CD14-positive monocyte (primary cell): ENCODE results near the gene ATXN1. TPM values are rescaled to one million over a fixed set of nuclear protein-coding genes. Genes with fewer than 3 reads are reported as not detected.

Source experiments
- DNase-seq, 3 donors: peaks; one replicate each; pipeline ENCODE4 v3.0.0-alpha.2; 2011 to 2022
- H2AFZ ChIP-seq: 2 replicates; pipeline ENCODE4 v1.6.0; 2012; ENCODE audit warnings: mild to moderate bottlenecking, low read depth, low read length, inconsistent platforms; ENCODE audit not compliant: insufficient read depth, poor library complexity, severe bottlenecking
- H3K27ac ChIP-seq, 2 donors: 1 replicate in 1 of 2; 2 replicates in 1 of 2; pipeline ENCODE4 v1.5.1; 2012 to 2013; ENCODE audit warnings: low read length in 2 of 2, control low read depth in 1 of 2, inconsistent platforms in 1 of 2, low read depth in 1 of 2, mild to moderate bottlenecking in 1 of 2
- H3K27me3 ChIP-seq, 2 donors: one replicate each; pipeline versions ENCODE4 v1.6.0 to v1.6.1; 2011 to 2013; ENCODE audit warnings: low read length in 2 of 2; ENCODE audit not compliant: control insufficient read depth in 2 of 2, insufficient read depth in 2 of 2
- H3K36me3 ChIP-seq, 2 donors: replicated peaks in 1 of 2; 1 replicate in 1 of 2; 2 replicates in 1 of 2; pipeline versions ENCODE4 v1.5.1 to v1.6.1; 2012 to 2013; ENCODE audit warnings: low read length in 2 of 2, control low read depth in 1 of 2, inconsistent platforms in 1 of 2, mild to moderate bottlenecking in 1 of 2; ENCODE audit not compliant: insufficient read depth in 2 of 2, control insufficient read depth in 1 of 2
- H3K4me1 ChIP-seq, 2 donors: 1 replicate in 1 of 2; 2 replicates in 1 of 2; pipeline versions ENCODE4 v1.5.1 to v1.6.1; 2012 to 2013; ENCODE audit warnings: low read length in 2 of 2, control low read depth in 1 of 2, inconsistent platforms in 1 of 2, mild to moderate bottlenecking in 1 of 2, moderate library complexity in 1 of 2; ENCODE audit not compliant: insufficient read depth in 2 of 2, control insufficient read depth in 1 of 2
- H3K4me2 ChIP-seq: replicated peaks from 2 replicates; pipeline ENCODE3; 2012; ENCODE audit warnings: low read length, moderate library complexity, mild to moderate bottlenecking; ENCODE audit not compliant: poor library complexity, severe bottlenecking; ENCODE audit errors: extremely low read depth
- H3K4me3 ChIP-seq, 3 experiments: fragments of 200-600 bp in 1 of 3; sonication (generic) in 1 of 3; replicated peaks in 1 of 3; 1 replicate in 2 of 3; 2 replicates in 1 of 3; pipeline ENCODE4 v1.5.1; 2011 to 2013; ENCODE audit warnings: low read length in 3 of 3, mild to moderate bottlenecking in 3 of 3, control low read depth in 2 of 3, low read depth in 2 of 3, inconsistent platforms in 1 of 3, moderate library complexity in 1 of 3
- H3K79me2 ChIP-seq: 2 replicates; pipeline ENCODE4 v1.6.0; 2012; ENCODE audit warnings: mild to moderate bottlenecking, control low read depth, inconsistent platforms, low read length, moderate library complexity; ENCODE audit not compliant: insufficient read depth
- H3K9ac ChIP-seq: 2 replicates; pipeline ENCODE4 v1.6.0; 2017; ENCODE audit warnings: low read length, mild to moderate bottlenecking; ENCODE audit not compliant: insufficient read depth, poor library complexity, severe bottlenecking
- H3K9me3 ChIP-seq, 2 donors: replicated peaks in 1 of 2; 1 replicate in 1 of 2; 2 replicates in 1 of 2; pipeline versions ENCODE4 v1.5.1 to v1.6.1; 2012 to 2013; ENCODE audit warnings: low read length in 2 of 2, control low read depth in 1 of 2; ENCODE audit not compliant: control insufficient read depth in 1 of 2, insufficient read depth in 1 of 2
- H4K20me1 ChIP-seq: 2 replicates; pipeline ENCODE4 v1.6.0; 2012; ENCODE audit warnings: mild to moderate bottlenecking, low read length, control low read depth, moderate library complexity; ENCODE audit not compliant: insufficient read depth
- H3K27ac Mint-ChIP-seq, 7 donors: one replicate each; pipeline ENCODE4 v1.8.0; 2020; ENCODE audit warnings: mild to moderate bottlenecking in 7 of 7, mixed read lengths in 7 of 7, moderate library complexity in 6 of 7, inconsistent platforms in 2 of 7
- H3K27me3 Mint-ChIP-seq, 3 donors: one replicate each; pipeline ENCODE4 v1.8.0; 2021 to 2022; ENCODE audit warnings: low read depth in 3 of 3, mild to moderate bottlenecking in 3 of 3, mixed read lengths in 3 of 3, moderate library complexity in 3 of 3, inconsistent platforms in 1 of 3
- H3K36me3 Mint-ChIP-seq, 2 donors: one replicate each; pipeline ENCODE4 v1.8.0; 2020; ENCODE audit warnings: mixed read lengths in 2 of 2, inconsistent platforms in 1 of 2, mild to moderate bottlenecking in 1 of 2
- H3K4me1 Mint-ChIP-seq: one replicate; pipeline ENCODE4 v1.8.0; 2020; ENCODE audit warnings: mild to moderate bottlenecking, mixed read lengths
- H3K4me3 Mint-ChIP-seq, 2 donors: one replicate each; pipeline ENCODE4 v1.8.0; 2020; ENCODE audit warnings: mild to moderate bottlenecking in 2 of 2, mixed read lengths in 2 of 2, moderate library complexity in 1 of 2
- H3K9me3 Mint-ChIP-seq, 7 donors: one replicate each; pipeline ENCODE4 v1.8.0; 2020 to 2022; ENCODE audit warnings: mixed read lengths in 7 of 7, mild to moderate bottlenecking in 6 of 7, moderate library complexity in 6 of 7, inconsistent platforms in 2 of 7
- WGBS: methylation state at CpG from one replicate; pipeline ENCODE4 v1.1.5; 2013; ENCODE audit warnings: missing lambda C conversion rate; ENCODE audit not compliant: insufficient coverage; 5-methylcytosine and 5-hydroxymethylcytosine counted together
- intact Hi-C, 2 donors: fragments of 100-400 bp; cut with micrococcal nuclease; formaldehyde crosslinking; loops; one replicate each; pipeline versions ENCODE4 v1.15.0 to v1.15.1; 2023
- polyA plus RNA-seq, 3 donors: library from polyadenylated mRNA; depleted of rRNA in 1 of 3; unstranded in 2 of 3; stranded (reverse) in 1 of 3; fragments of 300-500 nt in 2 of 3; fragments of >200 nt in 1 of 3; fragmentation: Illumina TruSeq in 2 of 3; gene quantifications; 1 replicate in 2 of 3; 2 replicates in 1 of 3; pipeline ENCODE4 v1.2.3, GENCODE V29; 2012 to 2021
- TF ChIP-seq, protein P1 (sequence below): fragments of 200-600 bp; IDR thresholded peaks from one replicate; pipeline ENCODE4 v1.8.0; 2022; ENCODE audit warnings: antibody characterized with exemption, mild to moderate bottlenecking

The ATXN1 gene
- polyA plus RNA-seq, 3 donors, result 8.8 to 19.1 (median 10.9) TPM

DNA sequence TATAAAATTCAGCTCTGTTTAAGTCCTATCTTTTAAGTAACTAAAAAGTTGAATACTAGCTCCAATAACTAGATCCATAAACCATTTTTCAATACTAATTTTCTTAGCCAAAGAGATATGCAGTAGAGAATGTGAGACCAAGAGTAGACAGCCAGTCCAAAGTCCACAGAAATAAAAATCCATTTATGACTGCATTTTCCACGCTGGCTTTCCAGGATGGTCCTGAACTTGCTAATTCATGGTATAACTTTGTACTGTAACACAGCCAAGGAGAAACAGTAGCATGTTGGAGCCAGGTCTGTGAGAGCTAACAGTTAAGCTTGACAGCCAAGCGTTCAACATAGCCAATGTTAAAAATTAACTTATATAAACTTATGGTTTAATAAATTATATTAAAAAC, 366.6 kb downstream of the ATXN1 start:
- TF ChIP-seq, protein P1, sequence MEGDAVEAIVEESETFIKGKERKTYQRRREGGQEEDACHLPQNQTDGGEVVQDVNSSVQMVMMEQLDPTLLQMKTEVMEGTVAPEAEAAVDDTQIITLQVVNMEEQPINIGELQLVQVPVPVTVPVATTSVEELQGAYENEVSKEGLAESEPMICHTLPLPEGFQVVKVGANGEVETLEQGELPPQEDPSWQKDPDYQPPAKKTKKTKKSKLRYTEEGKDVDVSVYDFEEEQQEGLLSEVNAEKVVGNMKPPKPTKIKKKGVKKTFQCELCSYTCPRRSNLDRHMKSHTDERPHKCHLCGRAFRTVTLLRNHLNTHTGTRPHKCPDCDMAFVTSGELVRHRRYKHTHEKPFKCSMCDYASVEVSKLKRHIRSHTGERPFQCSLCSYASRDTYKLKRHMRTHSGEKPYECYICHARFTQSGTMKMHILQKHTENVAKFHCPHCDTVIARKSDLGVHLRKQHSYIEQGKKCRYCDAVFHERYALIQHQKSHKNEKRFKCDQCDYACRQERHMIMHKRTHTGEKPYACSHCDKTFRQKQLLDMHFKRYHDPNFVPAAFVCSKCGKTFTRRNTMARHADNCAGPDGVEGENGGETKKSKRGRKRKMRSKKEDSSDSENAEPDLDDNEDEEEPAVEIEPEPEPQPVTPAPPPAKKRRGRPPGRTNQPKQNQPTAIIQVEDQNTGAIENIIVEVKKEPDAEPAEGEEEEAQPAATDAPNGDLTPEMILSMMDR, result no peak
- Histone ChIP-seq H3K36me3 (peaks cover 0 to 2% of the 10 kb centered on the region in 2 donors), H3K9ac (no peak overlapping the region), H3K4me2 (no peak overlapping the region), H3K27ac (no peak overlapping the region), H3K9me3 (no peaks in the 10 kb centered on the region), H3K79me2 (no peaks in the 10 kb centered on the region), H3K4me1 (no peaks in the 10 kb centered on the region), H3K27me3 (no peaks in the 10 kb centered on the region), H4K20me1 (peaks cover under 1% of the 10 kb centered on the region), H2AFZ (no peak overlapping the region), H3K4me3 (no peak overlapping the region)
- Mint-ChIP-seq H3K27ac (no peak overlapping the region), H3K9me3 (peaks cover 0 to 2% (median 0%) of the 10 kb centered on the region in 7 donors), H3K4me1 (peaks cover 2% of the 10 kb centered on the region), H3K4me3 (no peak overlapping the region), H3K36me3 (peaks cover 12% of the 10 kb centered on the region in 2 donors), H3K27me3 (peaks cover 0 to 4% (median 1%) of the 10 kb centered on the region in 3 donors)
- whole genome bisulfite sequencing, result 100% methylated on average over 1 of the region's 2 CpGs
- no peak for DNase-seq
- intact Hi-C loops, result no loop called here

DNA sequence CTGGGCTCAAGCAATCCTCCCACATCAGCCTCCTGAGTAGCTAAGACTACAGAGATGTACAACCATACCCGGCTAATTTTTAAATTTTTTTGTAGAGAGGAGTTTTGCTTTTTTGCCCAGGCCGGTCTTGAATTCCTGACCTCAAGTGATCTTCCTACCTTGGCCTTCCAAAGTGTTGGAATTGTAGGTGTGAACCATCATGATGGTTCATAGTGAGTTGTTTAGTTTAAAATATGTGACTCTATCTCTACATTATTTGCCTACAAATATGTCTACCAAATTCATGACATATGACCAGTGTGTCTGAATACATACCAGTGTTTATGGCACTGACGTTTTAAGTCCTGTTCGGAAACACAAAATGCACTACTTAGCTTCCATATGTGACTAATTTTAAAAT, 367.9 kb downstream of the ATXN1 start:
- Histone ChIP-seq H3K9me3 (no peaks in the 10 kb centered on the region), H3K36me3 (peaks cover 0 to 2% of the 10 kb centered on the region in 2 donors), H3K27ac (no peak overlapping the region), H2AFZ (no peak overlapping the region), H3K9ac (no peak overlapping the region), H3K4me3 (no peak overlapping the region), H3K4me2 (no peak overlapping the region), H3K79me2 (no peaks in the 10 kb centered on the region), H3K27me3 (no peaks in the 10 kb centered on the region), H3K4me1 (no peaks in the 10 kb centered on the region), H4K20me1 (peaks cover 5% of the 10 kb centered on the region)
- no peak for DNase-seq
- intact Hi-C loops, result no loop called here
- TF ChIP-seq, protein P1, result no peak
- Mint-ChIP-seq H3K36me3 (peaks cover 12 to 15% of the 10 kb centered on the region in 2 donors), H3K27ac (no peak overlapping the region), H3K9me3 (peaks cover 0 to 2% (median 0%) of the 10 kb centered on the region in 7 donors), H3K4me1 (peaks cover 2% of the 10 kb centered on the region), H3K27me3 (peaks cover 0 to 5% (median 1%) of the 10 kb centered on the region in 3 donors), H3K4me3 (no peak overlapping the region)
- no CpG with 5 or more reads among the region's 4 CpGs for WGBS
